Measurements from ENCODE around the gene ACTN1. TPM values are rescaled to one million over a fixed set of nuclear protein-coding genes. Genes with fewer than 3 reads are reported as not detected.

The ACTN1 gene
- total RNA-seq, 1 donor = 447 TPM

- peaks cover 97% of the 10 kb centered on the region for H3K36me3 ChIP-seq (ENCODE audit: insufficient read depth, low read length)
- peaks cover 66% of the 10 kb centered on the region for H4K20me1 ChIP-seq (ENCODE audit: insufficient read depth, low read length)
- H3K4me2 ChIP-seq (ENCODE audit: insufficient read depth, low read length) = no peak overlapping the region
- peaks cover 40% of the 10 kb centered on the region for H3K4me1 ChIP-seq (ENCODE audit: insufficient read depth, low read length)
- TF ChIP-seq CTCF (IDR thresholded peaks at IDR 0.05; ENCODE audit: extremely low read depth, low read depth, low read length) = no peak
- peak; percentile 73 for DNase-seq (ENCODE audit: insufficient read length, low spot score, missing footprints)
- H3K27me3 ChIP-seq (ENCODE audit: insufficient read depth, low read length) = no peaks in the 10 kb centered on the region
- peak overlapping the region; percentile 89 for H3K27ac ChIP-seq (ENCODE audit: low read depth, low read length)
- H2AFZ ChIP-seq (ENCODE audit: low read length) = no peak overlapping the region
- H3K9me3 ChIP-seq (ENCODE audit: low read depth, low read length) = no peaks in the 10 kb centered on the region
- no peak overlapping the region for H3K4me3 ChIP-seq (ENCODE audit: insufficient read depth, low read length)
- H3K79me2 ChIP-seq (ENCODE audit: insufficient read depth, low read length) = peaks cover 81% of the 10 kb centered on the region
Measured at GRCh38 chr14:68891851-68892660, 87.0 kb downstream of the ACTN1 start.

DNA sequence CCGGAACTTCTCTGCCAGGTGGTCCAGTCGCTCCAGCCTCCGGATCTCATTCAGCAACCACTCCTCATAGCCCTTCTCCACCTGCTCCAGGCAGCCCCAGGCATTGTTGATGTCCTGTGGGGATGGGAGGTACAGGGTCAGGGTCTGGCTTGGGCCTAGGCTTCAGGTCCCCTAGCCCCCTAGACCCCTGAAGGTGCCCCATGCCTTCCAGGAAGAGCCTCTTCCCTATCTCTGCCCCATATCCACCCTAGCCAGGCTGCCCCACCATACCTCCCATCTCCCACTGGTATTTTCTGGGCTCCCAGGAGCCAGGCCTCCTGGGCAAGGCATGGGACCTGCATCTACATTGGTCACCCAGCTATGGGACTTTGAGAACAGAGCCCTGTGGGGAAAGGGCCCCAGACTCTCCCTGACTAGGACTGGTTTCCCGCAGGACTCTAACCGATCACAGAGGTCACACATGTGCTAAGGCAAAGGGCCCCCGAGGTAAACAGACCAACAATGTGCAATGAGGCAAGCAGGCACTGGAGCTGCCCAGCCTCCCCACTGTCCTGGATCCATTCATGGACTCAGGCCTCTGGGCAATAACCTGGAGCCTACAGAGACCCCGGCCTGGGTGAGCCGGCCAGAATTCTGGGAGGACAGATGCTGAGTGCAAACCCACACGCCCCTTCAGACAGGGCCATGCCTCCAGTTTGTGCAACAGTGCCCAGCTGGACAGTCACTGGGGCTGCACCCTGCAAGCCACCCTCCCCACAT lies 88.8 kb downstream of the ACTN1 start:
- Histone ChIP-seq H3K4me3 (ENCODE audit: insufficient read depth, low read length) (no peak overlapping the region), H3K79me2 (ENCODE audit: insufficient read depth, low read length) (peaks cover 80% of the 10 kb centered on the region), H4K20me1 (ENCODE audit: insufficient read depth, low read length) (peaks cover 63% of the 10 kb centered on the region), H3K27me3 (ENCODE audit: insufficient read depth, low read length) (no peaks in the 10 kb centered on the region), H3K4me1 (ENCODE audit: insufficient read depth, low read length) (peaks cover 37% of the 10 kb centered on the region), H3K4me2 (ENCODE audit: insufficient read depth, low read length) (no peak overlapping the region), H3K9me3 (ENCODE audit: low read depth, low read length) (no peaks in the 10 kb centered on the region), H2AFZ (ENCODE audit: low read length) (no peak overlapping the region), H3K27ac (ENCODE audit: low read depth, low read length) (peak overlapping the region; percentile 89), H3K36me3 (ENCODE audit: insufficient read depth, low read length) (peaks cover 97% of the 10 kb centered on the region)
- no peak for TF ChIP-seq CTCF (IDR thresholded peaks at IDR 0.05; ENCODE audit: extremely low read depth, low read depth, low read length)
- DNase-seq (ENCODE audit: insufficient read length, low spot score, missing footprints) = peak; percentile 80

- Histone ChIP-seq H3K9me3 (ENCODE audit: low read depth, low read length) (no peaks in the 10 kb centered on the region), H3K27me3 (ENCODE audit: insufficient read depth, low read length) (no peaks in the 10 kb centered on the region), H3K36me3 (ENCODE audit: insufficient read depth, low read length) (peaks cover 98% of the 10 kb centered on the region), H3K4me3 (ENCODE audit: insufficient read depth, low read length) (no peak overlapping the region), H3K79me2 (ENCODE audit: insufficient read depth, low read length) (peaks cover 77% of the 10 kb centered on the region), H3K27ac (ENCODE audit: low read depth, low read length) (peak overlapping the region; percentile 78), H3K4me1 (ENCODE audit: insufficient read depth, low read length) (peaks cover 38% of the 10 kb centered on the region), H2AFZ (ENCODE audit: low read length) (no peak overlapping the region), H4K20me1 (ENCODE audit: insufficient read depth, low read length) (peaks cover 63% of the 10 kb centered on the region), H3K4me2 (ENCODE audit: insufficient read depth, low read length) (no peak overlapping the region)
- TF ChIP-seq CTCF (IDR thresholded peaks at IDR 0.05; ENCODE audit: extremely low read depth, low read depth, low read length) = no peak
- peak; percentile 3 for DNase-seq (ENCODE audit: insufficient read length, low spot score, missing footprints)
Measured at GRCh38 chr14:68888883-68889282, 90.2 kb downstream of the ACTN1 start.
